Left renal cortex interstitium (tissue), 4 donors: Measurements from ENCODE around the gene CCDC106. TPM values are rescaled to one million over a fixed set of nuclear protein-coding genes. Genes with fewer than 3 reads are reported as not detected.

ENCODE experiments used
- DNase-seq, 4 donors: peaks; one replicate each; pipeline ENCODE4 v3.0.0-alpha.2; 2013; ENCODE audit warnings: low read depth in 4 of 4, low spot score in 2 of 4, missing footprints in 1 of 4
- polyA plus RNA-seq, 4 donors: library from polyadenylated mRNA; unstranded; fragments of 120-200 nt; gene quantifications; one replicate each; pipeline ENCODE4 v1.2.1, GENCODE V29; 2013; ENCODE audit not compliant: insufficient read length in 4 of 4

CCDC106 gene
- 10 to 100 TPM; 18.3 to 29.6 (median 25.8) TPM for polyA plus RNA-seq

DNA sequence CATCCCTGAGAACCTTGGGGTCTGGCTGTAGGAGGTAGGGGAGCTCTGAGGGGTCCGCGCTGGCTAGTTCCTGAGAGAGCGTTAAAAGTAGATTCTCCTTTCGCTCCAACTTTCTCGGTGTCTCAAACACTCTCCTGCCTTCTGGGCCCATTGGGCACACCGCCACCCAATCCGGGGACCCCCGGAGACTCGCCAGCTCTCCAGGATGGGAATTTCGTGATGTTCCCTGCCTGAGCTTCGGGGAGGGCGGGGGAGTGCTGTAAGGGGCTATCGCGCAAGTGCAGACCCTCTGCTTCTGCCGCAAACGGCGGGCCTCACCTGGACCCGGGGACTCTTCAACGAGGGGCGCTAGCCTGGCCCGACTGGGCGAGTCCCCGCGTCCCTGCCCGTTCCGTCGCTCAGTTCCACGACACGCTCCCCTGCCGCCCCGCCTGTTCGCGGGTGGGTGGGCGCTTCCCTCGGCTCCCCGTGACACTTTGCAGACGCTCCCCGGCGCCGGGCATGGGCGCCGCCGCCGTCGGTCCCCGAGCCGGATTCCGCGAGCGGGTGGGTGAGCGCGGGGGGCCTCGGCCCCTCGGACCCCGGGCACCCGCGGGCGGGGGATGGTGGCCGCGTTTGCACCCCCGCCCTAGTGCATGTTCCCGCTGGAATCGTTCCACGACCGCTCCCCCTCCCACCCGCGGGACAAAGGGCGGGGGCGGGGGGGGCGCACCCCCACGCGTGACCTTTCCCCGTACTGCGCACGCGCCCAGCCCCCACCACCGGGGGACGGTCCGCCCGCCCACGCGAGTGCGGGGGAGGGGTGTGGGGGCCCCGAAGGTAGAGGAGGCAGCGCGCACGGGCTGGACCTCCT, at the start of gene CCDC106:
CCDC106 (plus strand) TSS at position 481 of the 853 bp plus-strand sequence. CDS start 835 bp downstream, outside the sequence.
- DNase-seq = peak in 1 of 4 donors; percentile 70

DNA sequence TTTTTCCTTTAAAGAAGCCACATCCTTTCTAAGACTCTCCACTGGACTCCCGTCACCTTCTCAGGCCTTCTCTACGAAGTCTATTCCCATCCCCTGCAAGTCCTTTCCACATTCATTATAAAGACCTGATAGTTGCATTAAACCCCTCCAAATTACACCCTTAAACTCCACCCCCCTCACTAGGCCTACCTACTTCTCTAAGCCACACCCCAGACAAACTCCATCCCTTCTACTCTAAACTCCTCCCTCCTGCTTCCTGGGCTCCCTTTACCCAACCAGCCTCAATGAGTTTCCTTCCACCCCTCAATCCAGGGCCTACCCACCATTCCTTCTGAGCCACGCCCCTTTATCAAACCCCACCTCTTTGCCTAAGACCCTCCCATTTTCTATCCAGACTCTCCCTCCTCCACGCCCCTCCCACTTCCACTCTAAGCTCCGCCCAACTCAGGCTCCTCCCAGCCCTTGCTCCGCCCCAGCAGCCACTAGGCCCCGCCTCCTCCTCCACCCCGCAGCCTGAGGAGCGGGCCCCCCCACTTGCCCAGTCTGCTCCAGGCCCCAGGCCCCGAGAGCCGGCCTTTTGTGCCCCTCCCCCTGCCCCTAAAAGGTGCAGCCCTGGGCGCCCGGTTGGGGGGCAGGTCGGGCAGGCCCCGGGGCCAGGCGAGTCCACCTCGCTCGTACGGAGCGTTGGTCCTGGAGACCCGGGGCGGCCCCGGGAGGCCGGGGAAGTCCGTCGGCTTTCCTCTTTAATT, 49.1 kb upstream of the CCDC106 start:
- DNase-seq = peak in 1 of 4 donors; percentile 85

DNA sequence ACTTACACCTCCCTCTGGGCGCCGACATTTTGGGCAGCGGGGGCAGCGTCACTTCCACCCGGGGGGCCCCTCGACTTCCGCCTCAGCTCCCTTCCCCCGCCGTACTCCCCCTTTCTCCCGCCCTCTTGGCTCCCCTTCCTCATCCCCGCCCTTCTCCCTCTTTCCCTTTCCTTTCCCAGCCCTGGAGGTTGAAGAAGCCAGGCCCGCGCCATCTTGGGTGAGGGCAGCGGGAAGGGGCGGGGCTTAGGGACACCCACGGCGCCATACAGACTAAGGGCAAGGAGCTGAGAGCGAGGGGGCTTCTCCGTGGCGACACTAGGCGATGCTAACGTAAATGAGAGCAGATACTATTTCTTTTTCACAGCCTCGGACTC, 48.6 kb upstream of the CCDC106 start, which contains the start of gene FIZ1:
FIZ1 (minus strand) TSS at position 50 of the 374 bp plus-strand sequence. CDS start 1,652 bp downstream, outside the sequence.
- peak; percentile 99 to 100 (median 99) for DNase-seq

- peak; percentile 91 to 100 (median 98) for DNase-seq
Measured at GRCh38 chr19:55599842-55600661, 48.0 kb upstream of the CCDC106 start, which contains the start of gene ZNF524. ZNF524 (plus strand) TSS chr19:55600288; CDS start chr19:55602113, 1,825 bp downstream.

DNA sequence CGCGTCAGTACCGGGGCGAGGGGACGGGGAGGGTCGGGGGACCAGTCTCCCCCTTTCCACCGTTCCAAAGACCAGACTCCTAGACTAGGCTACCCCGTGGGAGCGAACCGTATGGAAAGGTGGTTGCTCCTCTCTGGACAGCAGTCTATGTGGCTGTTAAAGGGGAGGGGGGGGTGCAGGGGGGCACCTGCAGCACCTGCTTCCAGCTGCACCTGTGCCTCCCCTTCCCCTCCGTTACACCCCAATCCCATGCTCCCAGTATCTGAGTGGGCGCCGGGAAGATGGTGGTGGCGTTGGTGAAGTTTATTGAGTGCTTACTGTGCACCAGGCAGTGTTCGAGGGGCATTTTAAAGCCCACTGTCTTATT, 47.4 kb upstream of the CCDC106 start:
- DNase-seq = no peak

GRCh38 chr19:55601084-55601483, 46.9 kb upstream of the CCDC106 start:
- DNase-seq = no peak

DNA sequence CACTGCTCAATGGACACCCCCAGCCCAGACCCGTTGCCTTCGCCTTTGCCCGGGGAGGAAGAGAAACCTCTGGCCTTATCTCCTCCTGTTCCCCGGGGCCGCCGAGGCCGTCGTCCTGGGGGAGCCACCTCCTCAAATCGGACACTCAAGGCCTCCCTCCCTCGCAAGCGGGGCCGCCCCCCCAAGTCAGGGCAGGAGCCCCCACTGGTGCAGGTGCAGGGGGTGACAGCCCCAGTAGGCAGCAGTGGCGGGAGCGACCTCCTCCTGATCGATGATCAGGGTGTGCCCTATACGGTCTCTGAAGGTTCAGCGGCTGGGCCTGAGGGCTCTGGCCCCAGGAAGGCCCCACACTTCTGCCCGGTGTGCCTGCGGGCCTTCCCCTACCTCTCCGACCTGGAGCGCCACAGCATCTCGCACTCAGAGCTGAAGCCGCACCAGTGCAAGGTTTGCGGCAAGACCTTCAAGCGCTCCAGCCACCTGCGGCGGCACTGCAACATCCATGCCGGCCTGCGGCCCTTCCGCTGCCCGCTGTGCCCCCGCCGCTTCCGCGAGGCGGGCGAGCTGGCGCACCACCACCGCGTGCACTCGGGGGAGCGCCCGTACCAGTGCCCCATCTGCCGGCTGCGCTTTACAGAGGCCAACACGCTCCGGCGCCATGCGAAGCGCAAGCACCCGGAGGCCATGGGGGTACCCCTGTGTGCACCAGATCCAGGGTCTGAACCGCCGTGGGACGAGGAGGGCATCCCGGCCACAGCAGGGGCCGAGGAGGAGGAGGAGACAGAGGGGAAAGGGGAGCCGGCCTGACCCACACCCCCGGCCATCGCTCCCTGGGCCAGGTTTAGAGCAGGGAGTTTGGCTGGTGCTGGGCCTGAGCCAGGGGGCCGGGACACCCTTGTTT, 45.7 kb upstream of the CCDC106 start:
- DNase-seq = no peak

- DNase-seq = no peak
Measured at GRCh38 chr19:55603115-55603514, 44.9 kb upstream of the CCDC106 start.

DNA sequence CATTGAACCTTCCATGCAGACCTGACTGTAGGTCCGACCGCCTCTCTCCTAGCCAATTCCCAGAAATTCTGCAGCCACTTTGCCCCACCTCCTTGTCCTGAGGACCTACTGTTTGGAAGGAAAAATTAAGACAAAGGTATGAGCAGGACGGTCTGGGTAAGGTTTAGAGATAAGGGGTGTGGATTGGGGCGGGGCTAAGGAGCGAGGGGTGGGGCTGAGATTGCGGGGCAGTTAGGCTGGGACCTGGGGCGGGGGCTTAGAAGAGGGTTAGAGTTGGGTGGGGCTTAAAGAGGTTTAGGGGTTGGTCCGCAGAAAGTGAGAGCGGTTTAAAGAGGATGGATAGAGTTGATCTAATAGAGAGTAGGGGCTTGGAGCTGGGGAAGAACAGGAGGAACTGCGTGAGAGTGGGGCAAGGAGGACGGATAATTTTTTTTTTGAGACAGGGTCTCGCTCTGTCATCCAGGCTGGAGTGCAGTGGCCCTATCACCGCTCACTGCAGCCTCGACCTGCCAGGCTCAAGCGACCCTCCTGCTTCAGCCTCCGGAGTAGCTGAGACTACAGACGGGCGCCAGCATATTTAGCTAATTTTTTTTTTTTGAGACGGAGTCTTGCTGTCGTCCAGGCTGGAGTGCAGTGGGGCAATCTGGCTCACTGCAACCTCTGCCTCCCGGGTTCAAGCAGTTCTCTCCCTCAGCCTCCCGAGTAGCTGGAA, 44.3 kb upstream of the CCDC106 start:
- DNase-seq = no peak

DNA sequence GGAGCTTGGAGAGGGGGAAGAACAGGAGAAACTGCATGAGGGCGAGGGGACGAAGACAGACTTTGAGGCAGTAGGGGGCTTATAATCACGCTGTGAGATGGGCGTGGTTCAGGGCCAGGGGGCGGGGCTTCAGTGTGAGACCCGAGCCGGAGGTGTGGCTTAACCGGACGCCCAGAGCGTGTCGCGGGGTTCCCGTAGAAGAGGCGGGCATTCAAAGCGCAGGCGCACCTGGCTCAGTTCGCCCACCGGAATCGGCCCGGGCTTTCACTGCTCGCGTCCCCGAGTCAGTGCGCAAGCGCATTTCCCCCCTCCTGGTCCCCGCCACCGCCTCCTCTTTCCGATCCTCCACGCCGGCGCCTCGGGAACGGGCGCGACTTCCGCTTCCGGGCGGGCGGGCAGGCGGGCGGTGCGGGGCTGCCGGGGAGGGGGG, 42.8 kb upstream of the CCDC106 start:
- DNase-seq = peak in 3 of 4 donors; percentile 91 to 95 (median 94)

GRCh38 chr19:55605637-55606470, 42.2 kb upstream of the CCDC106 start, which contains the start of gene ZNF865:
ZNF865 (plus strand) TSS chr19:55605647; CDS start chr19:55613619, 7,972 bp downstream.
- peak in 2 of 4 donors; percentile 64 to 77 for DNase-seq

GRCh38 chr19:55606471-55606787, 41.6 kb upstream of the CCDC106 start:
- DNase-seq = no peak

DNA sequence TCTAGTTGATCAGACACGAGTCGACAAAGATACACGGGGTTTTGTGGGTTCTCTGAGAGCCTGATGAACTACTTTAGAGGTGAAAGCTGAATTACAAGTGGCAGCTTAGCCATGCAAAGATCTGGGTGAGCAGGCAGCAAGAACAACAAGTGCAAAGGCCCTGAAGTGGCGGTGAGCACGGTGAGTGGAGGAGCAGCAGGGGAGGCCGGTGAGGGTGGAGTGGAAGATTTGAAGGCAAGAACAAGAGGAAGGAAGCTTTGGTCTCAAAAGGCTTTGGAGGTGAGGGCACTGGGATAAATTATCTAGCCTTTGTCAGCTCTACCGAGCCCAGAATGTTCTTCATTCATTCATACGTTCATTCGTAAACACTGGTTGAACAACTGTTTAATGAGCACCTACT, 41.2 kb upstream of the CCDC106 start:
- DNase-seq = no peak

DNA sequence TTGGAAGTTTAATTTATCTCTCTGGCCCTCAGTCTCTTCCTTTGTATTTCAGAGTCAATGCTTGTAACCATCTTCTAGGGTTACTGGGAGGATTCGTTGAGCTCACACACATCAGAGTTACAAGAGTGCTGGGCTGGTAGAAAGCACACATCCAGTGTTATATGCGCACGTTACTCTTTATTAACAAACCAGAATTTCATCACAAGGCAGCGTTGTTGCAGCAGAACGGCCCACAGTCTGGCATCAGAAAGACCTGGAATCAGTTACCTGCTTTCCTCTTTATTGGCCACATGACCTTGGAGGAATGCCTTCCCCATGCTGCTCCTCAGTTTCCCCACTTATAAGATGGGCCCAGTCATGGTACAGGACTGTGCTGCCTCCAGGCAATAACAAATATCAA, 38.7 kb upstream of the CCDC106 start:
- no peak for DNase-seq

DNA sequence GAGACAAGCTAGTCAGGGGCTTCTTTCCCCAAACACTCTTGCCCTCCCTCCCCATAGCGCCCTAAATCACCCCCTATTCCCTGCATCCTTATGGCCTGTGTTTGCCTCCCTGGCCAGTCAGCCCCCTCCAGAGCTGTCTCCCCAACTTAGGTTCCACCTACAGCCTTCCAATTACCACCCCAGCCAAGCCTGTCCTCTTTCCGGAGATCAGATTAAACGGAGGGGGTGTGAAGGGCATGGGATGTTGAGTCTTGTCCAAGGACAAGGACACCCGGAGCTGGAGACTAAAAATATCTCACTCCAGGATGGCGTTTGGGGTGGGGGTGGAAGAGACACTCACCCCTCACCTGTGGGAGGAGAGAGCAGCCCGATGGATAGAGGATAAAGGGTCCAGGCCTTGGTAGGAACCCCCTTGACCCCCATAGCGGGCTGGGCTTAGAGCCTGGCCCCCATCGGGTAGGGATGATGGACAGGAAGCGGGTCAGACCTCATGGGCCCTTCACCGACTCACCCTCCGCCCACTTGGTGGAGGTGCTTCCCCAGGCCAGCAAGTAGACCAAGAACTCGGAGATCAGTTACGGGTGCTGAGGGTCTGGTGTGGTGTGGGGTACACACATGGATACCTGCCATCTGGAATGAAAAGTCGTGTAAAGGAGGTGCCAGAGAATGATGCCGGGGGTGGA, 36.6 kb upstream of the CCDC106 start:
- DNase-seq = no peak

- no peak for DNase-seq
Measured at GRCh38 chr19:55611983-55612645, 35.9 kb upstream of the CCDC106 start.

- no peak for DNase-seq
Measured at GRCh38 chr19:55613396-55613795, 34.6 kb upstream of the CCDC106 start.
